HepG2 (cell line): ENCODE measurements around the gene ZDHHC8. TPM values are rescaled to one million over a fixed set of nuclear protein-coding genes. Genes with fewer than 3 reads are reported as not detected.

Source experiments
- GPBP1L1 ChIP-seq: sonication (generic); formaldehyde crosslinking; IDR thresholded peaks from 2 replicates; pipeline ENCODE4 v1.5.0; 2020; ENCODE audit warnings: mild to moderate bottlenecking, missing genetic modification reagents
- GTF3A ChIP-seq: sonication (generic); formaldehyde crosslinking; conservative IDR thresholded peaks from 2 replicates; pipeline ENCODE4 v1.4.0; 2020; ENCODE audit warnings: mild to moderate bottlenecking, missing genetic modification reagents
- NR2F1 ChIP-seq, 2 experiments: fragments of 450-650 bp in 1 of 2; formaldehyde crosslinking in 1 of 2; IDR thresholded peaks; 2 replicates each; pipeline versions ENCODE4 v1.5.0 to v1.6.1; 2016 to 2020; ENCODE audit warnings: mild to moderate bottlenecking in 1 of 2, missing compliant biosample characterization in 1 of 2, missing genetic modification reagents in 1 of 2, moderate library complexity in 1 of 2
- POLR2AphosphoS5 ChIP-seq: IDR thresholded peaks from 2 replicates; pipeline ENCODE4 v1.6.1; 2012; ENCODE audit warnings: low read depth, low read length
- SYNCRIP ChIP-seq: fragments of 200-400 bp; formaldehyde crosslinking; IDR thresholded peaks from 2 replicates; pipeline ENCODE4 v1.6.1; 2018; ENCODE audit warnings: mild to moderate bottlenecking, low read depth, low read length; ENCODE audit not compliant: insufficient read depth
- U2AF1 ChIP-seq: fragments of 200-400 bp; formaldehyde crosslinking; optimal IDR thresholded peaks from 2 replicates; pipeline ENCODE3; 2017; ENCODE audit warnings: mild to moderate bottlenecking, low read depth, low read length
- XRCC5 ChIP-seq: fragments of 200-400 bp; formaldehyde crosslinking; optimal IDR thresholded peaks from 2 replicates; pipeline ENCODE3; 2017; ENCODE audit warnings: mild to moderate bottlenecking, low read length
- ZBTB38 ChIP-seq: sonication (generic); formaldehyde crosslinking; IDR thresholded peaks from 2 replicates; pipeline ENCODE4 v1.5.1; 2020; ENCODE audit warnings: mild to moderate bottlenecking, missing genetic modification reagents
- ZNF235 ChIP-seq: sonication (generic); formaldehyde crosslinking; IDR thresholded peaks from 2 replicates; pipeline ENCODE4 v1.8.1; 2023; ENCODE audit warnings: mild to moderate bottlenecking, missing genetic modification reagents, borderline replicate concordance
- ZNF362 ChIP-seq: sonication (generic); formaldehyde crosslinking; IDR thresholded peaks from 2 replicates; pipeline ENCODE4 v1.4.0; 2020; ENCODE audit warnings: missing genetic modification reagents, mild to moderate bottlenecking, borderline replicate concordance
- ZNF432 ChIP-seq: sonication (generic); formaldehyde crosslinking; IDR thresholded peaks from 2 replicates; pipeline ENCODE4 v1.5.0; 2020; ENCODE audit warnings: missing genetic modification reagents, mild to moderate bottlenecking, borderline replicate concordance
- ZNF619 ChIP-seq: sonication (generic); formaldehyde crosslinking; IDR thresholded peaks from 2 replicates; pipeline ENCODE4 v1.4.0; 2020; ENCODE audit warnings: mild to moderate bottlenecking, missing genetic modification reagents
- polyA plus RNA-seq, 8 experiments: library from polyadenylated mRNA; depleted of rRNA in 3 of 8; stranded (reverse) in 7 of 8; unstranded in 1 of 8; fragments of >200 nt; fragmentation: Illumina TruSeq in 4 of 8; extraction: Trizol in 4 of 8; gene quantifications; 2 replicates each; pipeline versions ENCODE4 v1.2.1 to v1.2.3, GENCODE V29; 2011 to 2016; ENCODE audit warnings: low read depth in 4 of 8, missing spikeins in 1 of 8, mixed read lengths in 1 of 8; ENCODE audit not compliant: insufficient read depth in 1 of 8
- total RNA-seq, 5 experiments: library from RNA; depleted of rRNA; stranded (reverse); fragments of >200 nt; fragmentation: Illumina TruSeq; extraction: Trizol; gene quantifications; 2 replicates each; pipeline ENCODE4 v1.2.3, GENCODE V29; 2016; ENCODE audit warnings: low read depth in 1 of 5
- TF ChIP-seq, protein P1 (sequence below): sonication (generic); formaldehyde crosslinking; IDR thresholded peaks from 2 replicates; pipeline ENCODE4 v1.4.0; 2020; ENCODE audit warnings: mild to moderate bottlenecking, missing genetic modification reagents
- TF ChIP-seq, protein P2 (sequence below): sonication (generic); formaldehyde crosslinking; IDR thresholded peaks from 2 replicates; pipeline ENCODE4 v1.5.1; 2020; ENCODE audit warnings: mild to moderate bottlenecking, missing genetic modification reagents, moderate library complexity

The ZDHHC8 gene
- total and polyA plus RNA-seq, 2 of the 13 experiments (the other 11 are each of a cell fraction or from before 2014, with no cell fraction given) = 7.5 to 21.3 TPM

- TF ChIP-seq ZNF362 (CRISPR knock-in tag) (peak; percentile 95), POLR2AphosphoS5 (peak; percentile 52), ZNF235 (CRISPR knock-in tag) (no peak), GPBP1L1 (no peak), GTF3A (no peak), XRCC5 (peak; percentile 31), SYNCRIP (no peak), ZBTB38 (CRISPR knock-in tag) (peak; percentile 61; the same call in 1 of the 2 replicates), NR2F1 (CRISPR knock-in tag; IDR thresholded peaks at IDR 0.05) (no peak), U2AF1 (peak; percentile 55), ZNF619 (CRISPR knock-in tag) (no peak), ZNF432 (CRISPR knock-in tag) (no peak)
- TF ChIP-seq, protein P1, sequence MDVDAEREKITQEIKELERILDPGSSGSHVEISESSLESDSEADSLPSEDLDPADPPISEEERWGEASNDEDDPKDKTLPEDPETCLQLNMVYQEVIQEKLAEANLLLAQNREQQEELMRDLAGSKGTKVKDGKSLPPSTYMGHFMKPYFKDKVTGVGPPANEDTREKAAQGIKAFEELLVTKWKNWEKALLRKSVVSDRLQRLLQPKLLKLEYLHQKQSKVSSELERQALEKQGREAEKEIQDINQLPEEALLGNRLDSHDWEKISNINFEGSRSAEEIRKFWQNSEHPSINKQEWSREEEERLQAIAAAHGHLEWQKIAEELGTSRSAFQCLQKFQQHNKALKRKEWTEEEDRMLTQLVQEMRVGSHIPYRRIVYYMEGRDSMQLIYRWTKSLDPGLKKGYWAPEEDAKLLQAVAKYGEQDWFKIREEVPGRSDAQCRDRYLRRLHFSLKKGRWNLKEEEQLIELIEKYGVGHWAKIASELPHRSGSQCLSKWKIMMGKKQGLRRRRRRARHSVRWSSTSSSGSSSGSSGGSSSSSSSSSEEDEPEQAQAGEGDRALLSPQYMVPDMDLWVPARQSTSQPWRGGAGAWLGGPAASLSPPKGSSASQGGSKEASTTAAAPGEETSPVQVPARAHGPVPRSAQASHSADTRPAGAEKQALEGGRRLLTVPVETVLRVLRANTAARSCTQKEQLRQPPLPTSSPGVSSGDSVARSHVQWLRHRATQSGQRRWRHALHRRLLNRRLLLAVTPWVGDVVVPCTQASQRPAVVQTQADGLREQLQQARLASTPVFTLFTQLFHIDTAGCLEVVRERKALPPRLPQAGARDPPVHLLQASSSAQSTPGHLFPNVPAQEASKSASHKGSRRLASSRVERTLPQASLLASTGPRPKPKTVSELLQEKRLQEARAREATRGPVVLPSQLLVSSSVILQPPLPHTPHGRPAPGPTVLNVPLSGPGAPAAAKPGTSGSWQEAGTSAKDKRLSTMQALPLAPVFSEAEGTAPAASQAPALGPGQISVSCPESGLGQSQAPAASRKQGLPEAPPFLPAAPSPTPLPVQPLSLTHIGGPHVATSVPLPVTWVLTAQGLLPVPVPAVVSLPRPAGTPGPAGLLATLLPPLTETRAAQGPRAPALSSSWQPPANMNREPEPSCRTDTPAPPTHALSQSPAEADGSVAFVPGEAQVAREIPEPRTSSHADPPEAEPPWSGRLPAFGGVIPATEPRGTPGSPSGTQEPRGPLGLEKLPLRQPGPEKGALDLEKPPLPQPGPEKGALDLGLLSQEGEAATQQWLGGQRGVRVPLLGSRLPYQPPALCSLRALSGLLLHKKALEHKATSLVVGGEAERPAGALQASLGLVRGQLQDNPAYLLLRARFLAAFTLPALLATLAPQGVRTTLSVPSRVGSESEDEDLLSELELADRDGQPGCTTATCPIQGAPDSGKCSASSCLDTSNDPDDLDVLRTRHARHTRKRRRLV (CRISPR knock-in tag) = no peak
- TF ChIP-seq, protein P2, sequence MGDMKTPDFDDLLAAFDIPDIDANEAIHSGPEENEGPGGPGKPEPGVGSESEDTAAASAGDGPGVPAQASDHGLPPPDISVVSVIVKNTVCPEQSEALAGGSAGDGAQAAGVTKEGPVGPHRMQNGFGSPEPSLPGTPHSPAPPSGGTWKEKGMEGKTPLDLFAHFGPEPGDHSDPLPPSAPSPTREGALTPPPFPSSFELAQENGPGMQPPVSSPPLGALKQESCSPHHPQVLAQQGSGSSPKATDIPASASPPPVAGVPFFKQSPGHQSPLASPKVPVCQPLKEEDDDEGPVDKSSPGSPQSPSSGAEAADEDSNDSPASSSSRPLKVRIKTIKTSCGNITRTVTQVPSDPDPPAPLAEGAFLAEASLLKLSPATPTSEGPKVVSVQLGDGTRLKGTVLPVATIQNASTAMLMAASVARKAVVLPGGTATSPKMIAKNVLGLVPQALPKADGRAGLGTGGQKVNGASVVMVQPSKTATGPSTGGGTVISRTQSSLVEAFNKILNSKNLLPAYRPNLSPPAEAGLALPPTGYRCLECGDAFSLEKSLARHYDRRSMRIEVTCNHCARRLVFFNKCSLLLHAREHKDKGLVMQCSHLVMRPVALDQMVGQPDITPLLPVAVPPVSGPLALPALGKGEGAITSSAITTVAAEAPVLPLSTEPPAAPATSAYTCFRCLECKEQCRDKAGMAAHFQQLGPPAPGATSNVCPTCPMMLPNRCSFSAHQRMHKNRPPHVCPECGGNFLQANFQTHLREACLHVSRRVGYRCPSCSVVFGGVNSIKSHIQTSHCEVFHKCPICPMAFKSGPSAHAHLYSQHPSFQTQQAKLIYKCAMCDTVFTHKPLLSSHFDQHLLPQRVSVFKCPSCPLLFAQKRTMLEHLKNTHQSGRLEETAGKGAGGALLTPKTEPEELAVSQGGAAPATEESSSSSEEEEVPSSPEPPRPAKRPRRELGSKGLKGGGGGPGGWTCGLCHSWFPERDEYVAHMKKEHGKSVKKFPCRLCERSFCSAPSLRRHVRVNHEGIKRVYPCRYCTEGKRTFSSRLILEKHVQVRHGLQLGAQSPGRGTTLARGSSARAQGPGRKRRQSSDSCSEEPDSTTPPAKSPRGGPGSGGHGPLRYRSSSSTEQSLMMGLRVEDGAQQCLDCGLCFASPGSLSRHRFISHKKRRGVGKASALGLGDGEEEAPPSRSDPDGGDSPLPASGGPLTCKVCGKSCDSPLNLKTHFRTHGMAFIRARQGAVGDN = peak; percentile 47; the same call in 1 of the 2 replicates
Observed at GRCh38 chr22:20111045-20111688, 20.4 kb upstream of the ZDHHC8 start (continued).
